ENCODE data around the gene KRCC1. TPM values are rescaled to one million over a fixed set of nuclear protein-coding genes. Genes with fewer than 3 reads are reported as not detected.
A peak's percentile ranks its signal among the peaks of the same experiment; 100 is the strongest.

Gene KRCC1
- 24.9 TPM for polyA plus RNA-seq (2012; ENCODE audit: missing spikeins)

DNA sequence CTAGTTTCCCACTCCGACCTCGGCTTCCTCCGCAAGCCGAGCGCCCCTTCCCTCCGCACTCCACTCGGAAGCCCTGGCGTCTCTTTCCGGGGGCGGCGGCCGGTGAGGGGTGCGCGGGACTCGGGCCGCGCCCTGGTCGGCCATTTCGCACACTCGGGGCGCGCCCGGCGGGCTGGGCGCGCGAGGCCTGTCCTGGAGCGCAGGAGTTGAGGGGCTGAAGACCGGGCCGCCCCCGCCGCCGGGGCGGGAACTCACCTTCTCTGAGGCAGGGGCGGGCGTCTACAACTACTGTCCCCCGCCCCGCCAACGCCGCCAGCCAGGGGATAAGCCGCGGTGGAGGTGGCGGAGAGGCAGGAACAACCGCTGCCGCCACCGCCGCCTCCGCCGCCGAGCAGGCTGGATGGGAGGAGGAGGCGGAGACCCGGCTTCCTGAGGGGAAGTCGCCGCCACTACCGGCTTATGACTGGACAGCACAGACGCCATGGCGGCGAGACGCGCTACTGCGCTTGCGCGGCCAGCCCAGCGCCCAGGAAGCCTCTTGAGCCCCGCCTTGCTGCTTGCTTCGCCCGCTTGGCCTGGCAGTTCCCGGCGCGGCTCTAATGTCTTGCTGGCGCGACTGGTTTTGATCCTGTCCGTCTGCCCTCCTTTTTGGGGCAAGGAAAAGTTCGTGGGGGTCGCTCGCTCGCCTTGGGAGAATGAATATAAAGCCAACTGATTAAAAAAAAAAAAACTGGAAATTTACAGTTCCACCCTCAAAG, at the start of gene KRCC1:
Gene KRCC1 (minus strand): TSS at position 413 of the 758 bp plus-strand sequence. CDS start 27,220 bp downstream, outside the sequence.
- peak; percentile 91 for TF ChIP-seq POLR2AphosphoS5 (IDR thresholded peaks at IDR 0.05; ENCODE audit: low read depth, low read length)
- TF ChIP-seq POLR2A (IDR thresholded peaks at IDR 0.05; ENCODE audit: low read depth, low read length), result peak; percentile 97
- TF ChIP-seq TAF1 (IDR thresholded peaks at IDR 0.05; ENCODE audit: borderline replicate concordance, low read depth, low read length), result peak; percentile 58
- FAIRE-seq (peak; percentile 95), DNase-seq (ENCODE audit: insufficient read length) (peak; percentile 85)

DNA sequence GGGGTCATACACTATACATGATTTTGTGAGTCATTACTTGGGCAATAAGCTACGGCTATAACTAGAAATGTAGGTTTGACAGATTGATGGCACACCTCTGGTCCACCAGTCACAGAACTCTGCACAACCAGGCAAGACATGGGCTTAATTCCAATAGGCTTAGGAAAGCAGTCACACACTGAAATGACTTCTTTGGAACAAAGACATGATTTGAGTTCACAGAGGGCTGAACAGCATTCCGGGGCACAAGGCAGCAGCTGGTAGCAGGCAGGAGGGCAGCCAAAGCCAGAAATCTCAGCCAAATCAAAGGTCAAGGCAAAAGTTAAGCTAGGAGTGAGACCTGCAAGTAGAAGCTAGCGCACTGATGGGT, 44.9 kb upstream of the KRCC1 start:
- TF ChIP-seq TAF1 (IDR thresholded peaks at IDR 0.05; ENCODE audit: borderline replicate concordance, low read depth, low read length), result no peak
- no peak for TF ChIP-seq POLR2A (IDR thresholded peaks at IDR 0.05; ENCODE audit: low read depth, low read length)
- TF ChIP-seq POLR2AphosphoS5 (IDR thresholded peaks at IDR 0.05; ENCODE audit: low read depth, low read length), result no peak
- FAIRE-seq (no peak), DNase-seq (ENCODE audit: insufficient read length) (no peak)

DNA sequence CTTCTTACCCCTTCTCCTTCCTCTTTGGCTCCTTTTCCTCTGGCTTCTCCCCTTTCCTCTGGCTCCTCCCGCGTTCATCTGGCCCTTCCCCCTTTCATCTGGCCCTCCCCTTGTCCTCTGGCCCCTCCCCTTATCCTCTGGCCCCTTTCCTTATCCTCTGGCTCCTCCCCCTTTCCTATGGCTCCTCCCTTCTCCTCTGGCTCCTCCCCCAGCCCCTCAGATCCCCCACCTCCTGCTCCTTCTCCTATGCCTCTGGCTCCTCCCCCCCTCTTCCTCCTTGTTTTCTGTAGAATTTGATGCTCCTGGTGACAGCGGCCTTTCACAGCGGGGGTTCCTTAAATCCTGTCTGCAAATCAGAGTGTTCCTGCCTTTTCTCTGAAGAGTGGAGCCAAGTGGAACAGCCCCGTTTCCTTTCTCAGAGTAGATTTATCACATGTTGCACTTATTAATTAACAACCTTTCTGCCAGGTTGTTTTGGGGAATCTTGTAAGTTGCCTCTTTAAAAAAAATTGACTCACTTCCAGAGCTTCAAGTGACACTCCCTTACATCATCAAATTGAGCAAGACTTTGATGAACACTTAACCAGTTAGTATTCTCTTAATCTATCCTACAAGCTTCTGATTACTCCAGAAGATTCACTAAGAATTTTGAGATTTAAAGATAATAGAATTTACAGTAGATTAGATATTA, 44.4 kb upstream of the KRCC1 start:
- TF ChIP-seq TAF1 (IDR thresholded peaks at IDR 0.05; ENCODE audit: borderline replicate concordance, low read depth, low read length) (no peak), POLR2A (IDR thresholded peaks at IDR 0.05; ENCODE audit: low read depth, low read length) (no peak)
- no peak for FAIRE-seq
- no peak for DNase-seq (ENCODE audit: insufficient read length)

GRCh38 chr2:88098558-88098900, 42.9 kb upstream of the KRCC1 start:
- FAIRE-seq, result no peak
- TF ChIP-seq POLR2A (IDR thresholded peaks at IDR 0.05; ENCODE audit: low read depth, low read length), result no peak
- TF ChIP-seq TAF1 (IDR thresholded peaks at IDR 0.05; ENCODE audit: borderline replicate concordance, low read depth, low read length), result no peak
- TF ChIP-seq POLR2AphosphoS5 (IDR thresholded peaks at IDR 0.05; ENCODE audit: low read depth, low read length), result no peak
- no peak for DNase-seq (ENCODE audit: insufficient read length)

DNA sequence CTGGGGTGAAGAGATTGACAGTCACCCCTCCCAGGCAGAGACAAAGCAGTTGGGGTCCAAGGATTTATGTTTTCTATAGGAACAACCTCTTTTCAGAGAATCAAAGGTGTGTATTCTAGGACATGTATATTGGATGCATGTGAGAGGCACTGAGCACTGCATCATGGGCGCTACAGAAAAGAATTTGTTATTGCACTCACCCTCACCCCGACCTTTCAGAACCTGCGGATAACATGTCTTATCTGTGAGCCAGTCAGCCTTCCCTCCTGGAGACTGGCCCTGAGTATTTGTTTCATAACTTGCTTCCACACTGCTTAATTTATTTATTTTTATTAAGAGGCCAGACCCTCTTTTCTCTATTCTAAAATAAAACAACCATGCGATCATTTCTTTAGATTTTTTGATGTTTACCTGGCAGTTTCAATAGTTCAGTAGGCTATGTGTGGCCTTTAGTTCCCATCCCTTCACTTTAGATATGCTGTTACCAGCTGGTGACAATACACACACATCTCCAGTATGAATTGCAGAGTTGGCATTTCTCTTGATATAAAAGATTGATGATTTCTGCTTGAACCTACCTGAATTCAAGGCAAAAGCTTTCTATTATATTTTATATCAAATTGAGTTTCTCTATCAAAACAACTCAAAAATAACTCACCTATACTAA, 42.4 kb upstream of the KRCC1 start:
- TF ChIP-seq TAF1 (IDR thresholded peaks at IDR 0.05; ENCODE audit: borderline replicate concordance, low read depth, low read length), result no peak
- no peak for TF ChIP-seq POLR2A (IDR thresholded peaks at IDR 0.05; ENCODE audit: low read depth, low read length)
- TF ChIP-seq POLR2AphosphoS5 (IDR thresholded peaks at IDR 0.05; ENCODE audit: low read depth, low read length), result no peak
- DNase-seq (ENCODE audit: insufficient read length) (no peak), FAIRE-seq (no peak)

- DNase-seq (ENCODE audit: insufficient read length), result no peak
- FAIRE-seq, result no peak
- no peak for TF ChIP-seq POLR2A (IDR thresholded peaks at IDR 0.05; ENCODE audit: low read depth, low read length)
- TF ChIP-seq TAF1 (IDR thresholded peaks at IDR 0.05; ENCODE audit: borderline replicate concordance, low read depth, low read length), result no peak
- no peak for TF ChIP-seq POLR2AphosphoS5 (IDR thresholded peaks at IDR 0.05; ENCODE audit: low read depth, low read length)
These were observed 41.6 kb upstream of the KRCC1 start for GRCh38 chr2:88097192-88097591.

DNA sequence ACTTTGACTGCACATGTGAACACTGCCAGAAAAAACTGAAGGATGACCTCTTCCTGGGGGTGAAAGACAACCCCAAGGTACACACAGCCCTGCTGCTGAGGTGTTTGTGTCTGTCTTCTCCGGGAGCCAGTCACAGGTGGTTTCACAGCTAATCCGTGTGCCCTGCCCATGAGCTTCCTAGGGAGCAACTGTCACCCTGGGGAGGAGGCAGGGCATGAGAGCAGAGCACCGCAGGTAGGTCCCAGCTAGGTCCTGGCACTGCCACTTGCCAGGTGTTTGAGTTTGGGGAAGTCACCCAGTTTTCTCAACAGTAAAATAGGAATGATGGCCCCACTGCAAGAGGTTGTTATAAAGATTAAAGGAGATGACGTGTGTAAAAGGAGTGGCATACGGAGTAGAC, 41.1 kb upstream of the KRCC1 start:
- FAIRE-seq, result no peak

DNA sequence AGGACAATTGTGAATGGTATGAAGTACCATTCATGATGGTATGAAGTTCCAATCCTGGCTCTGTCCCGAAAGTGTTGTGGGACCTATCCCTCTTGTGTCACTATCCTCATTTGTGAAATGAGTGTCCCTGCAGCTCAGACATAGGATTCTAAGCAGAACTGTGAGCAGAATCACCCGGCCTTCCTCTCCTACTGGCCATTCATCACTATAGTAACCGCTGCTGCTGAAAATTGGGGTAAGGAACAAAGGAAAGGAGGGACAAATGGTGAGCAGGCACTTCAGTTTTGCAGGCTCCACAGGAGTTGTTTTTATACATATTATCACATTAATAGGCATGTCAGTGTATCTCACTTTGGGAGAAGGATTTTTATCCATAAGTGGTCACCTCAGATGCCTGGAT, 39.4 kb upstream of the KRCC1 start:
- TF ChIP-seq POLR2A (IDR thresholded peaks at IDR 0.05; ENCODE audit: low read depth, low read length), result no peak
- TF ChIP-seq TAF1 (IDR thresholded peaks at IDR 0.05; ENCODE audit: borderline replicate concordance, low read depth, low read length), result no peak
- no peak for TF ChIP-seq POLR2AphosphoS5 (IDR thresholded peaks at IDR 0.05; ENCODE audit: low read depth, low read length)
- FAIRE-seq, result no peak

More for the DNA sequence above, 41.1 kb upstream of the KRCC1 start:
- no peak for DNase-seq (ENCODE audit: insufficient read length)
- TF ChIP-seq POLR2AphosphoS5 (IDR thresholded peaks at IDR 0.05; ENCODE audit: low read depth, low read length) (no peak), POLR2A (IDR thresholded peaks at IDR 0.05; ENCODE audit: low read depth, low read length) (no peak), TAF1 (IDR thresholded peaks at IDR 0.05; ENCODE audit: borderline replicate concordance, low read depth, low read length) (no peak)

GRCh38 chr2:88092773-88093172, 37.2 kb upstream of the KRCC1 start:
- FAIRE-seq, result no peak
- DNase-seq (ENCODE audit: insufficient read length), result no peak
- TF ChIP-seq TAF1 (IDR thresholded peaks at IDR 0.05; ENCODE audit: borderline replicate concordance, low read depth, low read length) (no peak), POLR2A (IDR thresholded peaks at IDR 0.05; ENCODE audit: low read depth, low read length) (no peak), POLR2AphosphoS5 (IDR thresholded peaks at IDR 0.05; ENCODE audit: low read depth, low read length) (no peak)

More for the DNA sequence above, 39.4 kb upstream of the KRCC1 start:
- no peak for DNase-seq (ENCODE audit: insufficient read length)

DNA sequence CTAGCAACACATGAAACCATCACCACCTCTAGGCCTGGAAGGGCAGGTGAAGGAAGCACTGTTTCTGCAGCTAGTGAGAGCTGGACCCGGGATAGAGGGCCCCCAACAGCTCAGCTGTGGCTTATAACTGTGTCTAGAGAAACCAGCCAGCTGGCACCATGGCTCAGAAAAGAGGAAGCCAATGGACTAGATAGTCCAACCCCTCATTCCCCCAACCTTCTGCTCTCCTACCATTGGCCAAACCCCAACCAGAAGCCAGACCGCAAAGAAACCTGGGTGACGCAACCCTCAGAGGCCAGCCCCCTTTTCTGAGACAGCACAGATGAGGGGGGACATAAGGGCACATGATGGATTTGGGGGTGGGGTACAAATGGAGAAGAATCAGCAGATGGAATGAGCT, 36.4 kb upstream of the KRCC1 start:
- DNase-seq (ENCODE audit: insufficient read length) (no peak), FAIRE-seq (no peak)
- TF ChIP-seq TAF1 (IDR thresholded peaks at IDR 0.05; ENCODE audit: borderline replicate concordance, low read depth, low read length), result no peak
- no peak for TF ChIP-seq POLR2AphosphoS5 (IDR thresholded peaks at IDR 0.05; ENCODE audit: low read depth, low read length)
- TF ChIP-seq POLR2A (IDR thresholded peaks at IDR 0.05; ENCODE audit: low read depth, low read length), result no peak

GRCh38 chr2:88090446-88091283, 35.1 kb upstream of the KRCC1 start:
- FAIRE-seq (no peak), DNase-seq (ENCODE audit: insufficient read length) (no peak)
- TF ChIP-seq POLR2A (IDR thresholded peaks at IDR 0.05; ENCODE audit: low read depth, low read length) (no peak), TAF1 (IDR thresholded peaks at IDR 0.05; ENCODE audit: borderline replicate concordance, low read depth, low read length) (no peak), POLR2AphosphoS5 (IDR thresholded peaks at IDR 0.05; ENCODE audit: low read depth, low read length) (no peak)

Data from GM12892 (cell line).